ENCODE measurements around the gene CPZ. TPM values are rescaled to one million over a fixed set of nuclear protein-coding genes. Genes with fewer than 3 reads are reported as not detected.

The CPZ gene
- total and polyA plus RNA-seq, 10 of the 15 experiments (the other 5 are each of a cell fraction or from before 2014, with no cell fraction given) = not detected

DNA sequence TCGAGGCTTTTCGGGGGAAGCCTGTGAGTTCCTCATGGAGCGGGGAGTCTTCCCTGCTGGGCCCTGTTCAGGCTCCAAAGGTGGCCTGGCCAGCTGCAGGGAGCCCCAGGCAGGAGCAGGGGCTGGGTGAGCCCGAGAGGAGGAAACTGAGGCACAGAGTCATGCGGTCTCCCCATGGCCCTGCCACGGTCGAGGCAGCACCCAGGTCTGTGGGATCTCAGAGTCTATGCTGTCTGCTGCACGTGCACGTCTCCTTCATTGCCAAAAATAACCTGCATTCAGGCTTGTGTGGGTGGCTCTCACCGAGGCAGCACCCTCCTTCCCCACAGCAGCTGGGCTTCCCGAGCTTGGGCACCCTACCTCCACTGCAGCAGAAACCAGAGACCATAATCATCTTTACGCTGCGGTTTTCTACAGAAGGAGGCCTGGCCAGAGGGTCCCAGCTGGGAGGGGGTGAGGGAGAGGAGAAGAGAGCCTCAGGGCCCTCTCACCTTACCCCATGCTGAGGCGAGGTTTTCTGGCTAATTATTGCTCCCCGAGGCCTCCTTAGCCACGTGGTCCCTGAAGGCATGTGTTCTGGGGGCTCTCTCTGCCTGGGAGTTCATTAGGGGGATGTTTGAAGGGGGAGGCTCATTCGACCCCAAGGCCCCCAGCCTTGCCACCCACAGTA, 64.3 kb downstream of the CPZ start:
- no peaks in the 10 kb centered on the region for H3K27me3 ChIP-seq (replicated peaks in 1 of 2; ENCODE audit: control insufficient read depth in 2 of 2, insufficient read depth in 2 of 2, low read length in 1 of 2)
- no peak overlapping the region for H2AFZ ChIP-seq (ENCODE audit: control insufficient read depth, low read depth, low read length)
- no peak for TF ChIP-seq NFXL1 (IDR thresholded peaks at IDR 0.05; ENCODE audit: borderline replicate concordance)
- TF ChIP-seq, protein P1, sequence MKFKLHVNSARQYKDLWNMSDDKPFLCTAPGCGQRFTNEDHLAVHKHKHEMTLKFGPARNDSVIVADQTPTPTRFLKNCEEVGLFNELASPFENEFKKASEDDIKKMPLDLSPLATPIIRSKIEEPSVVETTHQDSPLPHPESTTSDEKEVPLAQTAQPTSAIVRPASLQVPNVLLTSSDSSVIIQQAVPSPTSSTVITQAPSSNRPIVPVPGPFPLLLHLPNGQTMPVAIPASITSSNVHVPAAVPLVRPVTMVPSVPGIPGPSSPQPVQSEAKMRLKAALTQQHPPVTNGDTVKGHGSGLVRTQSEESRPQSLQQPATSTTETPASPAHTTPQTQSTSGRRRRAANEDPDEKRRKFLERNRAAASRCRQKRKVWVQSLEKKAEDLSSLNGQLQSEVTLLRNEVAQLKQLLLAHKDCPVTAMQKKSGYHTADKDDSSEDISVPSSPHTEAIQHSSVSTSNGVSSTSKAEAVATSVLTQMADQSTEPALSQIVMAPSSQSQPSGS (IDR thresholded peaks at IDR 0.05; ENCODE audit: low read length) = no peak
- no peaks in the 10 kb centered on the region for H3K36me3 ChIP-seq (ENCODE audit: control insufficient read depth in 2 of 2, insufficient read depth in 2 of 2, low read length in 1 of 2)
- no peak overlapping the region for H3K27ac ChIP-seq (ENCODE audit: control insufficient read depth, insufficient read depth)
- H3K4me2 ChIP-seq (ENCODE audit: control insufficient read depth, insufficient read depth) = no peak overlapping the region
- no TSS peak for BruUV-seq (replicated peaks)
- DNase-seq (ENCODE audit: low read depth, low spot score) (no peak), FAIRE-seq (no peak), ATAC-seq (no peak)
- ChIA-PET RAD21 (ENCODE audit: unreplicated experiment) (no interaction called here), CTCF (no interaction called here), POLR2A (no interaction called here), SMC1A (ENCODE audit: uncharacterized antibody, unreplicated experiment) (interaction anchor here (0.7 kb wide), 1 partner anchor 969 kb away, joined by 3 read pairs; no protein-coding TSS in a partner anchor)
- intact Hi-C loops (cut with micrococcal nuclease; ENCODE audit: unreplicated experiment) = no loop called here
- H3K4me1 ChIP-seq (ENCODE audit: control insufficient read depth, insufficient read depth, low read length) = no peaks in the 10 kb centered on the region
- in situ Hi-C loops (cut with MboI) = no loop called here
- H3K79me2 ChIP-seq (ENCODE audit: control insufficient read depth, insufficient read depth, low read length) = no peaks in the 10 kb centered on the region
- no peak overlapping the region for H3K4me3 ChIP-seq
- no peak overlapping the region for H3K9ac ChIP-seq (ENCODE audit: control insufficient read depth, insufficient read depth, low read length)
- 18% methylated on average over 17 of the region's 17 CpGs for WGBS (ENCODE audit: insufficient coverage, insufficient replicate concordance, low lambda C conversion rate, missing lambda C conversion rate)
- H4K20me1 ChIP-seq (ENCODE audit: control insufficient read depth, insufficient read depth) = no peaks in the 10 kb centered on the region
- no peaks in the 10 kb centered on the region for H3K9me3 ChIP-seq (replicated peaks; ENCODE audit: control insufficient read depth, insufficient read depth, low read length)

DNA sequence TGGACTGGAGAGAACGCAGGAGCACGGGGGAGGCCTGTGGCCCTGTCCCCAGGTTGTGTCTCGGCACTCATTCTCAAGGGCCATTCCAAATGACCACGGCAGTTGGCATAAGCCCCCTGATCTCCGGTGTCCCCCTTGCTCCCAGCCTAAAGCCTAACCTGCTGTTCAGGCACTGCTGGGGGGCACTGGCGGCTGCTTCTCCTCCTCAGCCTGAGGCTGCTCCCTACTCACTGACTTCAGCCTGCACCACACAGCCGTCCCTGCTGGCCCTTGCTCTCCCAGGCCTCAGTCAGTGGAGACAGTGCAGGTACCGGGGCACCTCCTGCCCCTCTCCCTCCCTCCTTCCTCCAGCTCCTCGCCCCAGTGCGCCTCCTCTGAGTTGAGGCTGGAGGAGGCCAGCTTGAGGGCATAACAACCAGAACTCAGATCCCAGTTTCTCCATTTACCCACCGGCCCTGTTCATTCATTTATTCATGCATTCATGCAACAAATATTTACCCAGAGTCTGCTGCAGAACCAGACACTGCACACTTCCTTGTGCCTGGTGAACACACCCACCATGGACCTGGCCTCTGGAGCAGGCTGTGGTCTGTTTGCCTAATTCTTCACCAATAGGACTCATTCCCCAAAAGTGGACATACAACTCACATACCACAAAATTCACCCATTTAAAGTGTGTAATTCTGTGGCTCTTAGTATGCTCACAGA, 65.0 kb downstream of the CPZ start:
- no peak for ATAC-seq
- ChIA-PET RAD21 (ENCODE audit: unreplicated experiment) (no interaction called here), POLR2A (no interaction called here), CTCF (no interaction called here), SMC1A (ENCODE audit: uncharacterized antibody, unreplicated experiment) (interaction anchor here (0.7 kb wide), 1 partner anchor 968 kb away, joined by 3 read pairs; no protein-coding TSS in a partner anchor)
- Histone ChIP-seq H3K4me2 (ENCODE audit: control insufficient read depth, insufficient read depth) (no peak overlapping the region), H3K79me2 (ENCODE audit: control insufficient read depth, insufficient read depth, low read length) (no peaks in the 10 kb centered on the region), H3K27me3 (replicated peaks in 1 of 2; ENCODE audit: control insufficient read depth in 2 of 2, insufficient read depth in 2 of 2, low read length in 1 of 2) (no peaks in the 10 kb centered on the region), H2AFZ (ENCODE audit: control insufficient read depth, low read depth, low read length) (no peak overlapping the region), H3K27ac (ENCODE audit: control insufficient read depth, insufficient read depth) (no peak overlapping the region), H3K4me3 (no peak overlapping the region), H4K20me1 (ENCODE audit: control insufficient read depth, insufficient read depth) (no peaks in the 10 kb centered on the region), H3K9me3 (replicated peaks; ENCODE audit: control insufficient read depth, insufficient read depth, low read length) (no peaks in the 10 kb centered on the region), H3K9ac (ENCODE audit: control insufficient read depth, insufficient read depth, low read length) (no peak overlapping the region), H3K4me1 (ENCODE audit: control insufficient read depth, insufficient read depth, low read length) (no peaks in the 10 kb centered on the region), H3K36me3 (ENCODE audit: control insufficient read depth in 2 of 2, insufficient read depth in 2 of 2, low read length in 1 of 2) (no peaks in the 10 kb centered on the region)
- intact Hi-C loops (cut with micrococcal nuclease; ENCODE audit: unreplicated experiment) (no loop called here), in situ Hi-C loops (cut with MboI) (no loop called here)
- no TSS peak for BruUV-seq (replicated peaks)
- WGBS (ENCODE audit: insufficient coverage, insufficient replicate concordance, low lambda C conversion rate, missing lambda C conversion rate) = 25% methylated on average over 11 of the region's 11 CpGs
- FAIRE-seq = no peak
- no peak for DNase-seq (ENCODE audit: low read depth, low spot score)
- TF ChIP-seq ZNF24 (IDR thresholded peaks at IDR 0.05) (no peak), PAX8 (IDR thresholded peaks at IDR 0.05) (no peak), SIN3A (IDR thresholded peaks at IDR 0.05; ENCODE audit: low read depth, low read length) (no peak), SKIL (IDR thresholded peaks at IDR 0.05; ENCODE audit: low read depth, poor library complexity, severe bottlenecking) (no peak), GATAD2B (conservative IDR thresholded peaks at IDR 0.05; ENCODE audit: low read depth) (no peak), SMC3 (IDR thresholded peaks at IDR 0.05; ENCODE audit: borderline replicate concordance, low read length) (no peak), BRCA1 (IDR thresholded peaks at IDR 0.05; ENCODE audit: low read depth, low read length) (no peak)
- TF ChIP-seq, protein P2, sequence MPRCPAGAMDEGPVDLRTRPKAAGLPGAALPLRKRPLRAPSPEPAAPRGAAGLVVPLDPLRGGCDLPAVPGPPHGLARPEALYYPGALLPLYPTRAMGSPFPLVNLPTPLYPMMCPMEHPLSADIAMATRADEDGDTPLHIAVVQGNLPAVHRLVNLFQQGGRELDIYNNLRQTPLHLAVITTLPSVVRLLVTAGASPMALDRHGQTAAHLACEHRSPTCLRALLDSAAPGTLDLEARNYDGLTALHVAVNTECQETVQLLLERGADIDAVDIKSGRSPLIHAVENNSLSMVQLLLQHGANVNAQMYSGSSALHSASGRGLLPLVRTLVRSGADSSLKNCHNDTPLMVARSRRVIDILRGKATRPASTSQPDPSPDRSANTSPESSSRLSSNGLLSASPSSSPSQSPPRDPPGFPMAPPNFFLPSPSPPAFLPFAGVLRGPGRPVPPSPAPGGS (IDR thresholded peaks at IDR 0.05; ENCODE audit: borderline replicate concordance, insufficient read depth, low read depth, low read length, poor library complexity, severe bottlenecking) = no peak

All from GM12878 (cell line).